ENCODE measurements around the gene LRRC74B.
"Not testable (repeated sequence)": the region's sequence is repeated elsewhere in the genome, so short reads cannot be mapped to it uniquely, and the experiment has no call there.

Gene LRRC74B

DNA sequence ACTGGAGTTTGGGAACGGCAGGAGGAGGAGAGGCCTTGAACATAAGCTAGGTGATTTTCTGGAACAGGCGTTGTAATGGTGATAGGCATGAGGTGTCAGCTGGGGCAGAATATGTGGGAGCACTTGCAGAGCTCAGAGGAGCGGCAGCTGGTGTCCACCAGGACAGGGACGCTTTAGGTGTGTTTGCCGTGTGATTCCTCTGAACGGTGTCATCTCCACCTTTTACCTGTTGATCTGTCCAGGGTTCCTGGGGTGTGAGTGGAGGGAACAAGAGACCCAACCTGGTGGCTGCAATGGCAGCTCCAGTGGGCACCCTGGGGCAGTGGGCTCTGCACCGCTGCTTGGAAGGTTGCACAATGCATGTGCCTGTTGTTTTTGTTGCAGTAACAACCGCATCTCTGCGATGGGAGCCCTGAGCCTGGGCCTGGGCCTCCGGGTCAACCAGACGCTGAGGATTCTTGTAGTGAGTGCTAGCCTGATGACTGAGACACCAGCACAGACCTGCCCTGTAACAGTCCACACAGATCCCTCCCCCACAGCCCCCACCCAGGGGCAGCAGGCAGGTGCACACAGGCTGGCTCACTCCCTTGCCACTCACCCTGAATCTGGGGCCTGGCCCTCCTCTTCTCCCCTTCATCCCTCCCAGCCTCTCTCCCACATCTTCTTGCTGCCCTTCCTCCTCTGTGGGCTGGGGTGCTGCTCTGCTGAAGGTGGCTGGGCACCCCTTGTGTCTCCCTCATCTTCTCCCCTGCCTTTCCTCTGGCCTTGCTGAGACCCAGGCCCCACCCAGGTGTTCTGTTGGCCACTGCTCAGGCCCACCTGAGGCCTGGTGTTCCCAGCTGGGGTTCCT lies 9.2 kb downstream of the LRRC74B start:
- DNase-seq: no peak

- no peak for DNase-seq
These were observed 9.8 kb downstream of the LRRC74B start for GRCh38 chr22:21055564-21055834.

- no peak for DNase-seq
These were observed 10.2 kb downstream of the LRRC74B start for GRCh38 chr22:21055880-21056319.

GRCh38 chr22:21060363-21060762 lies 14.6 kb downstream of the LRRC74B start:
- DNase-seq: not testable (repeated sequence)

DNA sequence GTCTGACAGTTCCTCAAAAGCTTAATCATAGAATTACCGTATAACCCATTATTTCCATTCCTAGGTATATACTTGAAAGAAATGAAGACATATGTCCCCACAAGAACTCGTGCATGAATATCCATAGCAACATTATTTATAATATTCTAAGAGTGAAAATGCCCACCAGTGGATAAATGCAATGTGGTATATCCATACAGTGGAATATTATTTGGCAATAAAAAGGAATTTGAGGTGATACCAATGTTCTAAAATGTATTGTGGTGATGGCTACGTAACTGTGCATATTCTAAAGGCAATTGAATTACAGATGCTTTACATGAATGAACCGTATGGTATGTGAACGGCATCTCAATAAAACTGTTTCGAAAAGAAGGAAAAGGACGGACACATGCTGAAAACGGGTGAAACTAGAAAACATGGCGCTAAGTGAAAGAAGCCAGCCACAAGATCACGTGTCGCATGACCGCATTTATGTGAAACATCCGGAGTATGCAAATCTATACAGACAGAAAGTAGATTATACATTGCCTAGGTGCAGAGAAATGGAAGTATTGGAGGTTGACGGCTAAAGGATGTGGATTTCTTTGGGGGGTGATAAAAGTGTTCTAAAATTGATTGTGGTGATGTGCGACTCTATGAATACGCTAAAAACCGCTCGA lies 16.0 kb downstream of the LRRC74B start:
- not testable (repeated sequence) for DNase-seq

GRCh38 chr22:21064425-21064824 lies 18.7 kb downstream of the LRRC74B start:
- DNase-seq: not testable (repeated sequence)

DNA sequence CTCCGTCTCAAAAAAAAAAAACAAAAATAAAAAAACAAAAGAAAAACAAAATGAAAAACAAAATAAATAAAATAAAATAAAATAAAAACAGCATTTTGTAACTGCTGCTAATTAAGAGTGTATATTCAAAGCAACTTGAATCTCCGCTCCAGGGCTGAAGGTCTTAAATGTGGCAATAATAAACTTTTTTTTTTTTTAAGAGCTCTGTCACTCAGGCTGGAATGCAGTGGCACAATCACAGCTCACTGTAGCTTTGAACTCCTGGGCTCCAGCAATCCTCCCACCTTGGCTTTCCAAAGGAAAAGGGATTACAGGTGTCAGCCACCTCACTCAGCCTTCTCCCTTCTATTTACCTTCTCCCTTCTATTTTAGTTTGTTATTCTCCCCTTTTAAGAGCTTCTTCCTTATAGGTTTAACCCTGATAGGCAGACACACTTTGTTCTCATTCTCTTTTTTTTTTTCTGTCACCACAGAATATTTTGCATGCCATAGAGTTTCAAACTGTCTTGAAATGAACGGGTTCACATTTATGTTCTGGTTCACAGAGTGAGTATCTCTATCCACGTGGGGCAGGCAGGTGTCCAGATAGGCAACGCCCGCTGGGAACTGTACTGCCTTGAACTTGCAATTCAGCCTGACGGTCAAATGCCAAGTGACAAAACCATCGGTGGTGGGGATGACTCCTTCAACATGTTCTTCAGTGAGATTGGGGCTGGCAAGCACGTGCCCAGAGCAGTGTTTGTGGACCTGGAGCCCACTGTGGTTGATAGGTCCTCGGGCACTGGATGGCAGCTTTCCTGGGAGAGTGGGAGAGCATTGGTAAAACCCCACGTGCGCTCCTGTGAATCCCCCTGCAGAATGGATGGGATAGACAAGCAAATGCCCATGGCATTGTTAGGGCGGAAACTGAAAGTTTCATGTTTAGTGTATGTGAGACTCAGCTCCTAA lies 19.4 kb downstream of the LRRC74B start:
- DNase-seq: no peak

GRCh38 chr22:21067075-21067900 lies 21.5 kb downstream of the LRRC74B start:
- DNase-seq: no peak

DNA sequence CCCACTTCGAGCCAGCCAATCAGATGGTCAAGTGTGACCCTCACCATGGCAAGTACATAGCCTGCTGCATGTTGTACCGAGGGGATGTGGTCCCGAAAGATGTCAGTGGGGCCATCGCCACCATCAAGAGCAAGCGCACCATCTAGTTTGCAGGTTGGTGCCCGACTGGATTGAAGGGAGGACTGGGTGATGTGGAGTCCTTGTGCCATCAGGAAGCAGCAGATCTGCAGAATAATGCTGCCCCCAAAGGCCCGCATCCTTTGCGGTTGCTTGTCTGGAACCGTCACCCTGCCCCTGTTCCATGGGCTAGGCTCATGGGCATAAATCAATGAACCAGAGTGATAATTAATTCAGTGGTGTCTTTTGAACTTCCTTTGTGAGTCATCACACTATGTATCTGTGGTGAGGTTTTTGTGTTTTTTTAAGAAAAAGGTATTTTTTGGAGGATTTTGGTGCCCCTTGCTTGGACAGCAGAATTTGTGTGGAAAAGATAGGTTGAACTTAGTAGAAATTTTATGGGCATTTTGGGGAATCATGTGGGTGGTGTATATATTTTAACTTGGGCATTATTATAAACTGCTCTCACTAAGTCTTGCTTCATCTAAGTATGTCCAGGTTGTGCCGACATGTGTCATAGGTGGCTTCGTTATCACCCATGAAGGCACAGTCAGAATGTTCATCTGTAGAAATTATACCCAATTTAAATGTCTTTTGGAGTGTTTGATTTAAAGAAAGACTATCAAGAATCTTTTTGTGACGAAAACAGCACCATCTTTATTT lies 22.3 kb downstream of the LRRC74B start:
- DNase-seq: no peak

DNA sequence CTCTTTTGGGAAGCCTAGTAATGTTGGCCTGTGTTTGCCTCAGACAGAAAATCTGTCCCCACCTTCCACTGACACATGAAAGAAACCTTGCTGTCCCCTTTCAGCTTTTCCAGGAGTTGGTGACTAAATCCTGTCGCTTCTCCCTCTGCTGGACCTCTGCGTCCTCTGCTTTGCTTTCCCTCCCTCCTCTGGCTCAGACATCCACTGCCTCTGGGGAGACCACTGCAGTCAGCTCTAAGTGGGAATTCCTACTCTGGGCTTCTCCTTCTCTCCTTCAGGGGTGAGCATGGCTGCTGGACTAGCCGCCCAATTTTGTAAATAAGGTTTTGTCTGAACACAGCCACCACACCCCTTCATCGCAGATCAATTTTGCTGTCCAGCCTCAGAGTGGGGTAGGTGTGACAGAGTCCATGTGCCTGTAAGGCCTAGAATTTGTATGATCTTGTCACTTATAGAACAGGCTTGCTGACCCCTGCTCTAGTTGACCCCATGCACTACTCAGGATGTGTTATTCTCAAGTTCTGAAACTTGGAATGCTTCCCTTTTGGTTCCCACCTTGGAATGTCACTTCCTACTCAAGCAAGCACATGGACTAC lies 23.0 kb downstream of the LRRC74B start:
- DNase-seq: no peak

DNA sequence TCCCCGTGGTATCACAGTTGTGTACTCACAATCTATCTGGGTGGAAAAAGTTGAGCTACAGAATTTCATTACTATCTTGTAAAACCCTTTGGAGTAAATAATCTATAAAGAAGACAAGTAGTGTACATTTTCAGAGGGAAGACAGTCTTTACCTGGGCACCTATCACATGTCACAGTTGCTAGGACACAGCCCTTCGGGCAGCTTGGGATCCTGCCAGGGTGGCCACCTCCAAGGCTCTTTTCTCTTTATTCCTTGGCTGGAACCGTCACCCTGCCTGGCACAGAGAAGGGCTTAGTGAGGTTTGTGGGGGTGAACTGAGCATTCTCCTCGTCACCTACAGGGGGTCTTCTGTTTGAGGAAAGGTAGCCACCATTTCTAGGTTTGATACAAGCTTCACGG lies 23.6 kb downstream of the LRRC74B start:
- no peak for DNase-seq

DNA sequence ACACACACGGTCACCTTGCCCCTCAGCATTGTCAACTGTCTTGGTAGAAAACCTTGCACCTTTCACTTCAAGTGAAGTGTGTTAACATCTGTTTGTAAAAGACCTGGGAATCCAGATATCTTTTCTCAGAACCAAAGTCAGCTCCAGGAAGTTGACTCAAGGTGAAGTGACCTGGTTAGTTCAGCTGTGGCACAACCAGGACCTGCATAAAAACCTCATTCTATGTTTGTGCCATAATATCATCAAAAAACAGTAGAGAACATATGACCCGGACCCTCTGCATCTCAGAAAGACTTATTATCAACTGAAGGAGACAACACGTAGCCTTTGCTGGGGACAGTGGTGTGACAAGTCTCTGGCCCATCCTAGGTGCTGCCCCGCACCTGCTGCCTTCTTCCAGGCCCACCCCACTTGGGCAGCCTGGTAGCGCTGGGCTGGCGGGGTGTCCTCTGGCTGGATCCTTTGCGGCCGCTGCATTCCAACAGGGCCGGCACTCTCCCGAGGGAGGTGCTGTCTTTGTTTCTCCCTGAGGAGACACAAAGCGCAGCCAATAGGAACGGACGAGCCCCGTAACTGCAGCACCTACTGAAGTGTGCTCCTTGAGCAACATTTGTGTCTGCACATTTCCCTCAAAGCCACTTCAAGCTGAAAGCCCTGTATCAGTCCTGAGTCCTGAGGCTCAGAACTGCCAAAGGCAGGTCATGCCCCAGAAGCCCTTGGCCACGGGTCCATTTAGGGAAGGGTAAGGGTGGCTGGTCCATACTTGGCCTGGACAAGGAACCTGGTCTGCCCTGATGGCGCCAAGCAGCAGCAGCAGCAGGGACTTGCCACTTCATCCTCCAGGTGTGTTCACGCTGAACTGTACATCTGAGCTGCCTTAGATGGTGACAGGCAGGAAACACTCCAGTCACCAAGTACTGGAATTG lies 25.2 kb downstream of the LRRC74B start:
- DNase-seq: no peak

- not testable (repeated sequence) for DNase-seq
These were observed 26.1 kb downstream of the LRRC74B start for GRCh38 chr22:21071796-21072195.

DNA sequence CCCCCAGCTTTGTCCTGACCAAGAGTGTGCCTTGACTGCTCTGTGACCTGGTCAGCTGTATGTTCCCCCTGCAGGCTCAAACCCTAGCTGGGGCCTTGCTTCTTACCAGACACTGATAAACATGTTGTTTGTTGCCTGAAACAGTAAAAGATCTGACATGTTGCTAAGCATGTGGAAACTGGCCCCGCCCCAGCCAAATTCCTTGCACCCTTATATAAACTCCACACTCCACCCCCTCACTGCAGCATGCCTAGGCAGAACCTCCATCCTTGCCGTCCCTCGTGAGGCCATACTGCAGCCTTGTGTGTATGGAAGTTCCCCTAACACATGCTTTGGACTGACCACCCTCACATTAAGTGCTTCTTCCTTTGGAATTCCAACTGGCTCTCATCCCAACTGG lies 27.3 kb downstream of the LRRC74B start:
- DNase-seq: no peak

DNA sequence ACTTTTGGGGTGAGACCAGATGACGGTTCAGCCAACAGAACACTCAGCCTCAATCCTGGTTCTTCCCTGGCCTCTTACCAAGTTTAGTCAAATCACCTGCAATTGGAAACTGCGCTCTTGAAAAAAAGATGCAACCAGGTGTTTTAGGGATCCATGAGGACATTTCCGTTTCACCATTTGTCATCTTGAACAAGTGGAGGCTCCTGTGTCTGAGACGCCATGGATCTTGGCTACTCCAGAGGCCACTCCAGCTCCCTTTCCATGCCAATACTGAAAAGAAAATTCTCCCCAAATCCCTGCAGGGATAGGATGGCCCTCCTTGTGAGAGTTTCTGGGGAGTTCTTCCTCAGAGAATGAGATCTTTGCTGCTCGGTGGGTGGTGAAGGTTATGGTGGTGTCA lies 27.7 kb downstream of the LRRC74B start:
- DNase-seq: no peak

- DNase-seq: no peak
These were observed 28.5 kb downstream of the LRRC74B start for GRCh38 chr22:21074102-21074715.

- DNase-seq: no peak
These were observed 29.9 kb downstream of the LRRC74B start for GRCh38 chr22:21075516-21076138.

DNA sequence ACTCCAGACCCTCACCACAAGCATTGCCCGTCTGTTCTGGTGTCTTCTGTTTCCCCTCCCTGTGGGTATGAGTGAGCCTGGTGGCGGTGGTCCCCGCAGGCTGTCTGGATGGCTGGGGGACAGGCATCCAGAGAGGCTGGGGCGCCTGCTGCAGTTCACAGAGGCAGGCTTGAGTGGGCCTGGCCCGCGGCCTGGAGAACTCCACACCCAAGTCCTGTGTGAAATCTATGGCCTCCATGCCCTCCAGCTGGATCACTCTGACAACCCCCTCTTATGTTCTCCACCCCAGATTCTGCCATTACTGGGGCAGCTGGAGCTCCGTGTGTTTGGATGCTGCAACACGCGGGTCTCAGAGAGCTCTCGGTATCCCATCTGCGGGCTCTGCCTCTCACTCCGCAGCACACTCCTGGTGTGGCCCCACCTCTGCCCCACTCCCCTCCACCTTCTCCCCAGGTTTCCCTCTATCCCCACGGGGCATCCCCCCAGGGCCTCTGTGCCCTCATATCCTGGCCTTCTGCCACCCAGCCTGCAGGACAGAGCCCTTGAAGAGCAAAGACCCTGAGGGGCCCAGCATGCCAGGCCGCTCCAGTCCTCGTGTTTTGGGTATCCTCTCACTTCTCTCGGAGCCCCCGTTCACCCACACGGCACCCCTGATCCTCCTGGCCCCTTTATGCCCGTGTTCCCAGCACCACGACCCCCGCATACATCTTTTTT lies 31.3 kb downstream of the LRRC74B start:
- no peak for DNase-seq
